ENCODE results near the gene C11orf16.

C11orf16 gene

DNA sequence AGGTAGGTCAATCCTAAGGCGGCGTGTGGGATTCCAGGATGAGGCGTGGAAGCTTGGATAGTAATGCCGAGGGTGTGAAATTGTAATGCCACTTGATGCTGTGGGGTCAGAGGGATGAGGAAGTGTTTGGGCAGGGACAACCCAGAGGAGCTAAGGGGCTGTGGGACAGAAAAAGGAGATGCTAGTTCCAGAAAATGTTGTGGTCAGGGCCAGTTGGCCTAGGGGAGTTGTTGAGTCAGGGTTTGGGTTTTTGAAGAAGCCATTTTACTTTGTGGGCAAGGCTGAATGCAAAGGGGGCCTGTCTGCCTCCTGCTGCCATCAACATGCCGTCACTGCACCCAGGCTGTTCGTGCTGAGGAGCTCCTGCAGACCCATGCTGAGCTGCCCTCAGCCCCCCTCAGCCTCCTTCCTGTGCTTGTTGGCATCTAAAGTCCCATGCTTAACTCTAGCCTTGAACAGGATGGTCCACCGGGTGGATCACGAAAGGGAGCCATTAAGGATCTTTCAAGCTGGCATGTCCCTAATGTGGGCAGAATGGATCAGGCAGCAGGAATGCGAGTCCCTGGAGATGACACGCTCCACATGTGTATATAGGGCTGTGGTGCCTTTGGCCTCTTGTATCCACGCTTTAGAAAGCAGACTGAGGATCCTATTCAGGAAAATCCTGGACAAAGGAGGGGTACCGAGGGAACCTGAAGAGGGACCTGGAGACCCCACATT is 2.1 kb downstream of the C11orf16 start:
- TF ChIP-seq JUND (IDR thresholded peaks at IDR 0.05; ENCODE audit: low read depth): no peak
- in situ Hi-C loops (cut with HindIII; ENCODE audit: low pct_unique_long_range_greater_than_20kb, low sequenced_read_pairs): no loop called here
- DNase-seq (ENCODE audit: low read depth in 1 of 2, low spot score in 1 of 2): no peak

- in situ Hi-C loops (cut with HindIII; ENCODE audit: low pct_unique_long_range_greater_than_20kb, low sequenced_read_pairs): no loop called here
- no peak for TF ChIP-seq JUND (IDR thresholded peaks at IDR 0.05; ENCODE audit: low read depth)
- no peak for DNase-seq (ENCODE audit: low read depth in 1 of 2, low spot score in 1 of 2)
Measured at GRCh38 chr11:8928981-8929615, 3.6 kb downstream of the C11orf16 start.

DNA sequence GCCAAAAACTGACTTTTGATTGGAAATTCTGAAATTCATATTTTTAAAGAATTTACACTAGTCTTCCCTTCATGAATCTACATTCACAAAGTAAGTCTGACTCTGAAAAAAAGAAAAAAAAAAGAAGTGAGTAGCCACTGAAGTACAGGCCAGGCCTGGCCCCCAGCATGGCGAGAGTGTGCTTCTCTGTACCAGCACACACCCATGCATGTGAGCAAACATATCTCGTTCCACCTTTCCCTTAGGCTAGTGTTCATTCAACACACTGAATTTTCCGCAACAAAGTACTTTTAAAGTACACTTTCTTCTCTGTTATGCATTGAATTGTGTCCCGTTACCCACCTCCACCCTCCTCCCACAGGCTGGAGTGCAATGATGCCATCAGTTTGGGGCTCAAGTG is 4.5 kb downstream of the C11orf16 start:
- no peak for TF ChIP-seq JUND (IDR thresholded peaks at IDR 0.05; ENCODE audit: low read depth)
- in situ Hi-C loops (cut with HindIII; ENCODE audit: low pct_unique_long_range_greater_than_20kb, low sequenced_read_pairs): no loop called here
- no peak for DNase-seq (ENCODE audit: low read depth in 1 of 2, low spot score in 1 of 2)

GRCh38 chr11:8927233-8927632 is 5.5 kb downstream of the C11orf16 start:
- no peak for DNase-seq (ENCODE audit: low read depth in 1 of 2, low spot score in 1 of 2)
- TF ChIP-seq JUND (IDR thresholded peaks at IDR 0.05; ENCODE audit: low read depth): no peak
- in situ Hi-C loops (cut with HindIII; ENCODE audit: low pct_unique_long_range_greater_than_20kb, low sequenced_read_pairs): no loop called here

- in situ Hi-C loops (cut with HindIII; ENCODE audit: low pct_unique_long_range_greater_than_20kb, low sequenced_read_pairs): no loop called here
- no peak for TF ChIP-seq JUND (IDR thresholded peaks at IDR 0.05; ENCODE audit: low read depth)
- no peak for DNase-seq (ENCODE audit: low read depth in 1 of 2, low spot score in 1 of 2)
Measured at GRCh38 chr11:8926236-8926635, 6.5 kb downstream of the C11orf16 start.

DNA sequence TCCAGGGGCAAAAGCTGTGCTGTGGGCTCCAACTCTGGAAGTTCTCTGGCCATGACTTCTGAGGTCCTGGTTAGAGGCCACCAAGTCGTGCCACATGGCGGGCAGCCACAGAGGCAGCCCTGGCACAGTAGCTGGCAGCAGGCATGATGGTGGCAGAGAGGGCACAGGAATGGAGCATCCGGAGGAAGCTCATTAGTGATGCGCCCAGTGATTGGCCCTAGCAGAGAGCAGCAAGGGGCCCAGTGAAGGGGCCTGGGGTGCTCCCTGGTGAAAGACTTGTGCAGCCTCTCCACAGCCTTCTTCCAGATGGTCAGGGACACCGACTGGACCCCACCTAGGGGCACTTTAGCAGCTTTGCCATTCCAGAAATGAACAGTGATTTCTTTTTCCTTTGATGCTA is 7.0 kb downstream of the C11orf16 start:
- in situ Hi-C loops (cut with HindIII; ENCODE audit: low pct_unique_long_range_greater_than_20kb, low sequenced_read_pairs): no loop called here
- no peak for DNase-seq (ENCODE audit: low read depth in 1 of 2, low spot score in 1 of 2)
- no peak for TF ChIP-seq JUND (IDR thresholded peaks at IDR 0.05; ENCODE audit: low read depth)

GRCh38 chr11:8922691-8923090 is 10.1 kb downstream of the C11orf16 start:
- TF ChIP-seq JUND (IDR thresholded peaks at IDR 0.05; ENCODE audit: low read depth): no peak
- in situ Hi-C loops (cut with HindIII; ENCODE audit: low pct_unique_long_range_greater_than_20kb, low sequenced_read_pairs): no loop called here
- no peak for DNase-seq (ENCODE audit: low read depth in 1 of 2, low spot score in 1 of 2)

GRCh38 chr11:8917157-8917825 is 15.5 kb downstream of the C11orf16 start:
- TF ChIP-seq JUND (IDR thresholded peaks at IDR 0.05; ENCODE audit: low read depth): no peak
- peak; percentile 43 to 79 for DNase-seq (ENCODE audit: low read depth in 1 of 2, low spot score in 1 of 2)
- in situ Hi-C loops (cut with HindIII; ENCODE audit: low pct_unique_long_range_greater_than_20kb, low sequenced_read_pairs): no loop called here

DNA sequence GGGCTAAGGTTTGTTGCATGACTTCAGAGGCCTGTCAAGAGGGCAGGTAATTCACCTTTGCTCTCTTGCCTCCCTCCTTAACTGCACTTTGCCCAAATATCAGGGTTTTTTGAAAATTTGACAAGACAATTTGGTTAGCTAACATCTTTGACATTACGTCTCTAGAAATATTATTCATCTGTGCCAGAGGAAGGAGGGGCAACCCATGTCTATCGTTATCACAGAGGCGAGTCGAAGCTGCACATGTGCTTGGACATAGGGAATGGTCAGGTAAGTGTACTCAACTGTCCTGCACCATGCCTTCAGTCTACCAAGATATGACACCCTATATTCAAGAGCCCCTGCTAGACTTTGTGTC is 18.1 kb downstream of the C11orf16 start:
- in situ Hi-C loops (cut with HindIII; ENCODE audit: low pct_unique_long_range_greater_than_20kb, low sequenced_read_pairs): no loop called here
- TF ChIP-seq JUND (IDR thresholded peaks at IDR 0.05; ENCODE audit: low read depth): no peak
- no peak for DNase-seq (ENCODE audit: low read depth in 1 of 2, low spot score in 1 of 2)

DNA sequence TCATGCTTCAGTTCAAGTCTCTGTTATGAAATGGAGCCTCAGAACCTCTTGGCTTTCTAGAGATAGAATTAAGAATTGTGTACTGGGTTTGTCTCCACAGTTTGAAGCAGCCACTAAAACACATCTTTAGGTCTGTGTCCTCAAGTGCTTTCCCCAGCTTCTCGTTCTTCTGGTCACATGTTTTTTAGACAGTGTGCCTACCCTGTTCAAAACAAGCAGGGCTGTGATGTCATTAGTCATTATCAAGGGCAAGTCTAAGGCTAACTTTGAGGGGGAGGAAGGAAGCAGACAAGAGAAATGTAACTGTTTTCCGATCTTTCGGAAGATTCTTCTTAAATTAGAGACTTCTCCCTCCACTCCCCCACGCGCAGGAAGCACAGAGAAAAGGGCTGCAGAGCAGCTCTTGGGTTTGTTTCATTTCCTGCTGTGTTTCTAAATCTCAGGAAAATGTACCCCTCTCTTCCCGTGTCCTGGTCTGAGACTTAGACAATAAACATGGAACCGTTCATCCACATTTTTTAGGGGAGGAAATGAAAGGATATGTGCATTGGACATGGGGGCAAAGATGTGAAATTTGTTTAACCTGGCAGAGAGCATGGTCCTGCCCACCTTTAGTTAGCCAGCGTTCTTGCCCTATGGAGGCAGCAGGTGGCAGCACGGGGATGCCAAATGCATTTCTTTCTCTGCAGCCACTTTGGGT is 18.6 kb downstream of the C11orf16 start:
- no peak for TF ChIP-seq JUND (IDR thresholded peaks at IDR 0.05; ENCODE audit: low read depth)
- in situ Hi-C loops (cut with HindIII; ENCODE audit: low pct_unique_long_range_greater_than_20kb, low sequenced_read_pairs): no loop called here
- DNase-seq (ENCODE audit: low read depth in 1 of 2, low spot score in 1 of 2): peak; percentile 16 to 44

GRCh38 chr11:8911029-8911823 is 21.5 kb downstream of the C11orf16 start, which contains the start of gene AKIP1:
Gene AKIP1 (plus strand): TSS chr11:8911189. CDS start chr11:8911450, 261 bp downstream.
- in situ Hi-C loops (cut with HindIII; ENCODE audit: low pct_unique_long_range_greater_than_20kb, low sequenced_read_pairs): no loop called here
- DNase-seq (ENCODE audit: low read depth in 1 of 2, low spot score in 1 of 2): peak; percentile 87 to 90
- no peak for TF ChIP-seq JUND (IDR thresholded peaks at IDR 0.05; ENCODE audit: low read depth)

GRCh38 chr11:8910649-8911026 is 22.1 kb downstream of the C11orf16 start:
- in situ Hi-C loops (cut with HindIII; ENCODE audit: low pct_unique_long_range_greater_than_20kb, low sequenced_read_pairs): no loop called here
- no peak for DNase-seq (ENCODE audit: low read depth in 1 of 2, low spot score in 1 of 2)
- TF ChIP-seq JUND (IDR thresholded peaks at IDR 0.05; ENCODE audit: low read depth): no peak
